ENCODE data around the gene CD109.

DNA sequence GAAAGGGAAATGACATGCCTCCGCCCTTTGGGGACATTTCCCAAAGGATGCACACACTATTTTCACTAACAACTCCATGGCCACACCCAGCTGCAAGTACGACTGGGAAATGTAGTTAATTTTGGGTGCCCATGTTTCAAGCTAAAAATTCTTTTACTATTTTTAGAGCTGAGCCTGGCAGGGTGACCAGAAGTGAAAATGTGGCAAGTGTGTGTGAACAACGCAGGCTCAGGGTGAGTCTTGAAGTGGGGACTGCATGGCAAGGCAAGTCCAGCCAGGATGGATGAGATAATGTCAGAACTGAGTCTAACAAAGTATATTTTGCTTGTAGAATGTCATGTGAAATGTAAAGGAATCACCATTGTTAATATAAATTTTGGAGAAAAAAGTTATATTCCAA lies 17.0 kb upstream of the CD109 start:
- TF ChIP-seq, protein P1, sequence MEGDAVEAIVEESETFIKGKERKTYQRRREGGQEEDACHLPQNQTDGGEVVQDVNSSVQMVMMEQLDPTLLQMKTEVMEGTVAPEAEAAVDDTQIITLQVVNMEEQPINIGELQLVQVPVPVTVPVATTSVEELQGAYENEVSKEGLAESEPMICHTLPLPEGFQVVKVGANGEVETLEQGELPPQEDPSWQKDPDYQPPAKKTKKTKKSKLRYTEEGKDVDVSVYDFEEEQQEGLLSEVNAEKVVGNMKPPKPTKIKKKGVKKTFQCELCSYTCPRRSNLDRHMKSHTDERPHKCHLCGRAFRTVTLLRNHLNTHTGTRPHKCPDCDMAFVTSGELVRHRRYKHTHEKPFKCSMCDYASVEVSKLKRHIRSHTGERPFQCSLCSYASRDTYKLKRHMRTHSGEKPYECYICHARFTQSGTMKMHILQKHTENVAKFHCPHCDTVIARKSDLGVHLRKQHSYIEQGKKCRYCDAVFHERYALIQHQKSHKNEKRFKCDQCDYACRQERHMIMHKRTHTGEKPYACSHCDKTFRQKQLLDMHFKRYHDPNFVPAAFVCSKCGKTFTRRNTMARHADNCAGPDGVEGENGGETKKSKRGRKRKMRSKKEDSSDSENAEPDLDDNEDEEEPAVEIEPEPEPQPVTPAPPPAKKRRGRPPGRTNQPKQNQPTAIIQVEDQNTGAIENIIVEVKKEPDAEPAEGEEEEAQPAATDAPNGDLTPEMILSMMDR (IDR thresholded peaks at IDR 0.05) = no peak
- no peak for TF ChIP-seq ZFX (IDR thresholded peaks at IDR 0.05; ENCODE audit: borderline replicate concordance)

Measured in 22Rv1 (cell line).